HEK293T (cell line): ENCODE data around the gene MKRN1.

ENCODE experiments used
- ARNT ChIP-seq: fragments of 450-650 bp; IDR thresholded peaks from 2 replicates; pipeline ENCODE4 v1.6.1; 2017; ENCODE audit warnings: mild to moderate bottlenecking
- BHLHE40 ChIP-seq: fragments of 450-650 bp; IDR thresholded peaks from 2 replicates; pipeline ENCODE4 v1.6.1; 2016; ENCODE audit warnings: mild to moderate bottlenecking, moderate library complexity, borderline replicate concordance
- CTBP1 ChIP-seq: fragments of 450-650 bp; IDR thresholded peaks from 2 replicates; pipeline ENCODE4 v1.6.1; 2016; ENCODE audit warnings: borderline replicate concordance
- FOXA1 ChIP-seq: fragments of 450-650 bp; IDR thresholded peaks from 2 replicates; pipeline ENCODE4 v1.6.1; 2016; ENCODE audit warnings: mild to moderate bottlenecking
- FOXK2 ChIP-seq: fragments of 450-650 bp; IDR thresholded peaks from 2 replicates; pipeline ENCODE4 v1.6.1; 2016; ENCODE audit warnings: mild to moderate bottlenecking
- FOXM1 ChIP-seq: fragments of 450-650 bp; IDR thresholded peaks from 2 replicates; pipeline ENCODE4 v1.6.1; 2017; ENCODE audit warnings: mild to moderate bottlenecking, borderline replicate concordance
- HDGF ChIP-seq: fragments of 450-650 bp; IDR thresholded peaks from 2 replicates; pipeline ENCODE4 v1.6.1; 2017; ENCODE audit warnings: antibody characterized with exemption, borderline replicate concordance
- L3MBTL2 ChIP-seq: fragments of 450-650 bp; conservative IDR thresholded peaks from 2 replicates; pipeline ENCODE4 v1.6.1; 2016; ENCODE audit warnings: mild to moderate bottlenecking
- LEF1 ChIP-seq: fragments of 450-650 bp; IDR thresholded peaks from 2 replicates; pipeline ENCODE4 v1.6.1; 2017; ENCODE audit warnings: mild to moderate bottlenecking, borderline replicate concordance
- NFRKB ChIP-seq: fragments of 450-650 bp; IDR thresholded peaks from 2 replicates; pipeline ENCODE4 v1.6.1; 2016; ENCODE audit warnings: mild to moderate bottlenecking, moderate library complexity
- SUZ12 ChIP-seq: fragments of 450-650 bp; IDR thresholded peaks from 2 replicates; pipeline ENCODE4 v1.6.1; 2016; ENCODE audit warnings: mild to moderate bottlenecking
- TARDBP ChIP-seq: fragments of 450-650 bp; IDR thresholded peaks from 2 replicates; pipeline ENCODE4 v1.6.1; 2016
- ZNF384 ChIP-seq: fragments of 450-650 bp; IDR thresholded peaks from 2 replicates; pipeline ENCODE4 v1.6.1; 2016

GRCh38 chr7:140454657-140455015 is 24.7 kb downstream of the MKRN1 start:
- TF ChIP-seq SUZ12: no peak
- no peak for TF ChIP-seq NFRKB
- TF ChIP-seq BHLHE40: no peak
- no peak for TF ChIP-seq FOXM1
- TF ChIP-seq ZNF384: no peak
- TF ChIP-seq HDGF: no peak
- no peak for TF ChIP-seq ARNT
- TF ChIP-seq LEF1: no peak
- no peak for TF ChIP-seq FOXK2
- no peak for TF ChIP-seq FOXA1
- TF ChIP-seq L3MBTL2: no peak
- TF ChIP-seq TARDBP: no peak
- TF ChIP-seq CTBP1: no peak
